Lower leg skin (tissue), 3 donors: ENCODE data around the gene MAP3K8.

Experiments used
- CTCF ChIP-seq, 3 donors: fragments of 450-650 bp; IDR thresholded peaks; one replicate each; pipeline ENCODE4 v1.5.1; 2016; ENCODE audit warnings: antibody characterized with exemption in 3 of 3, mild to moderate bottlenecking in 3 of 3, moderate library complexity in 2 of 3
- POLR2A ChIP-seq, 2 donors: fragments of 450-650 bp; IDR thresholded peaks; one replicate each; pipeline ENCODE4 v1.6.1; 2016 to 2017; ENCODE audit warnings: antibody characterized with exemption in 2 of 2, mild to moderate bottlenecking in 1 of 2, moderate library complexity in 1 of 2

DNA sequence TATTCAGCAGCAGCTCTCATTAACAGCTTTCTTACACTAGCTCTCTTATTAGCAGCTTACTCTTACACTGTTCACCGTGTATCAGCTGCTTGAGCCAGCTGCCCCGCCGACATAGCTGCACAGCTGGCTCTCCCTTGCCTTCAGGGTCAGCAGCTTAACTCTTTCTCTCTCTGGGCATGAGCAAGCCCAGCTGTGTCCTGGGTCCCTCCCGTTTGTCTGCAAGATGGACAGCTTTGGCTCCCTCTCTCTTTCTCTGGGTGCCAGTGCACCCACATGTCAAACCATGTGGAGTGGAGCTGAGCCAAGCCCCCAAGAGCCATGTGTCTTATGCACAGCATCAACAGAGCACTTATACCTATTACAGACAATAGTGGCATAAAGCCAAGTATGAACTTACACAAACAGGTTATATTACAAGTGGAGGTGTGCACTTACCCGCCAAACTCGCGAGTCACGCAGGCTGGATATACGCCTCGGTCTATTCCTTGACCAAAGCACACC, 49.2 kb upstream of the MAP3K8 start:
- TF ChIP-seq CTCF (IDR thresholded peaks at IDR 0.05) (no peak), POLR2A (IDR thresholded peaks at IDR 0.05) (no peak)
